ENCODE data around the gene RNGTT. TPM values are rescaled to one million over a fixed set of nuclear protein-coding genes. Genes with fewer than 3 reads are reported as not detected.

RNGTT gene
- total RNA-seq, 3 donors from 2014 or later, result 9.1 to 30.3 (median 22.6) TPM

DNA sequence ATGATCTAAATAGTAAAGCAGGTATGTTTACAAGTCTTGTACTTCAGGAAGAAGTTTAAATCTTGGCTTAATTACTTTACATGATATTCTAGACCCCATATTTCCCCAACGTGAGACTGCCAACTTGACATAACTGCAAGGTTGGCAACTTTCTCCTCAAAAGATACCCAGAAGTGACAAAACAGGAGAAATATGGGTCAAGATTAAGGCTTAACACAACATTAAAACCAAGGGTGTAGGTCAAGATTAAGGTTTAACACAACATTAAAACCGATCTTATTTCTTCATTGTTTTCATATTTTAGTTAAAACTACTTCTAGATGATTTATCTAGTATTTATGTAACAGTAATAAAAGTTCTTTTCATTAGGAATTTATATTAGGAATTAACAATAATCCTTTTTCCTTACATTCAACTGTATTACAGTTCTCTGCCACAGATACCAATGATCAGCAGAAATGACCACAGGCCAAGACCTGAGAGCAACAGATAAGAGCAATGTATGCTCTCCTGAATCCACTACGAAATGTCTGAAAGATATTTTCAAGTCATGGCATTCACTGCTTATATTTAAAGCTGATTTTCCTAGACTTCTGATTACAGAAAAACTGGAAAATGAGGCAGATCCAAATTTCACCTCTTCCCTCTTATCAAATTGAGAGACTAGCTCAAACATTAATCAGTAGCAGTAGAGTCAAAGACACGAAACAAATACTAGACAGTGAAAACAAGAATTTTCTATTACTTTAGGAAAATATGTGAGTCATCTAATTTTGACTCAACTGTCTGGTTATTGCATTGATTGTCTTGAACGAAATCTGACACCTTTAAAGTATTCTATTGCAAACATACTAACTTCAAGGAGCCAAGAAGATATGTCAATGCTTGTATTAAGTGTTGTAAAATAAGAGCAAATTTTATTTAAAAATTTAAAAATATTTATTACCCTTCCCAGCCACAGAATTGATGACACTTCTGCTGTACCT, 72.3 kb downstream of the RNGTT start:
- H3K27ac ChIP-seq, result no peak overlapping the region
- intact Hi-C loops (cut with DNase I; ENCODE audit: low total_unique reads), result no loop called here
- H3K4me3 ChIP-seq, result no peak overlapping the region

GRCh38 chr6:88890394-88890793, 73.0 kb downstream of the RNGTT start:
- H3K36me3 ChIP-seq, result peaks cover 4% of the 10 kb centered on the region
- H3K9me3 ChIP-seq, result no peaks in the 10 kb centered on the region
- H3K27me3 ChIP-seq, result no peaks in the 10 kb centered on the region
- no peak overlapping the region for H3K27ac ChIP-seq
- no peaks in the 10 kb centered on the region for H3K4me1 ChIP-seq
- intact Hi-C loops (cut with DNase I; ENCODE audit: low total_unique reads), result no loop called here
- TF ChIP-seq, protein P1, sequence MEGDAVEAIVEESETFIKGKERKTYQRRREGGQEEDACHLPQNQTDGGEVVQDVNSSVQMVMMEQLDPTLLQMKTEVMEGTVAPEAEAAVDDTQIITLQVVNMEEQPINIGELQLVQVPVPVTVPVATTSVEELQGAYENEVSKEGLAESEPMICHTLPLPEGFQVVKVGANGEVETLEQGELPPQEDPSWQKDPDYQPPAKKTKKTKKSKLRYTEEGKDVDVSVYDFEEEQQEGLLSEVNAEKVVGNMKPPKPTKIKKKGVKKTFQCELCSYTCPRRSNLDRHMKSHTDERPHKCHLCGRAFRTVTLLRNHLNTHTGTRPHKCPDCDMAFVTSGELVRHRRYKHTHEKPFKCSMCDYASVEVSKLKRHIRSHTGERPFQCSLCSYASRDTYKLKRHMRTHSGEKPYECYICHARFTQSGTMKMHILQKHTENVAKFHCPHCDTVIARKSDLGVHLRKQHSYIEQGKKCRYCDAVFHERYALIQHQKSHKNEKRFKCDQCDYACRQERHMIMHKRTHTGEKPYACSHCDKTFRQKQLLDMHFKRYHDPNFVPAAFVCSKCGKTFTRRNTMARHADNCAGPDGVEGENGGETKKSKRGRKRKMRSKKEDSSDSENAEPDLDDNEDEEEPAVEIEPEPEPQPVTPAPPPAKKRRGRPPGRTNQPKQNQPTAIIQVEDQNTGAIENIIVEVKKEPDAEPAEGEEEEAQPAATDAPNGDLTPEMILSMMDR (IDR thresholded peaks at IDR 0.05), result no peak
- no peak for TF ChIP-seq POLR2AphosphoS5 (IDR thresholded peaks at IDR 0.05)
- TF ChIP-seq POLR2A (IDR thresholded peaks at IDR 0.05), result no peak
- no peak overlapping the region for H3K4me3 ChIP-seq
- DNase-seq (ENCODE audit: low spot score in 2 of 2), result no peak

More for the DNA sequence above, 72.3 kb downstream of the RNGTT start:
- peaks cover 4% of the 10 kb centered on the region for H3K36me3 ChIP-seq
- H3K9me3 ChIP-seq, result no peaks in the 10 kb centered on the region
- DNase-seq (ENCODE audit: low spot score in 2 of 2), result no peak
- TF ChIP-seq POLR2A (IDR thresholded peaks at IDR 0.05) (no peak), POLR2AphosphoS5 (IDR thresholded peaks at IDR 0.05) (no peak)
- TF ChIP-seq, protein P1 (IDR thresholded peaks at IDR 0.05), result no peak
- no peaks in the 10 kb centered on the region for H3K4me1 ChIP-seq
- no peaks in the 10 kb centered on the region for H3K27me3 ChIP-seq

GRCh38 chr6:88884361-88884760, 79.1 kb downstream of the RNGTT start:
- no peak for TF ChIP-seq POLR2AphosphoS5 (IDR thresholded peaks at IDR 0.05)
- TF ChIP-seq POLR2A (IDR thresholded peaks at IDR 0.05), result no peak
- TF ChIP-seq, protein P1 (IDR thresholded peaks at IDR 0.05), result no peak

GRCh38 chr6:88882536-88882935, 80.9 kb downstream of the RNGTT start:
- no peaks in the 10 kb centered on the region for H3K4me1 ChIP-seq
- intact Hi-C loops (cut with DNase I; ENCODE audit: low total_unique reads), result no loop called here

More at GRCh38 chr6:88884361-88884760, 79.1 kb downstream of the RNGTT start:
- Histone ChIP-seq H3K36me3 (peaks cover 4% of the 10 kb centered on the region), H3K9me3 (peaks cover 0 to 4% of the 10 kb centered on the region in 2 donors), H3K27me3 (no peaks in the 10 kb centered on the region), H3K4me1 (no peaks in the 10 kb centered on the region), H3K27ac (no peak overlapping the region), H3K4me3 (no peak overlapping the region)
- intact Hi-C loops (cut with DNase I; ENCODE audit: low total_unique reads), result no loop called here
- DNase-seq (ENCODE audit: low spot score in 2 of 2), result no peak

More at GRCh38 chr6:88882536-88882935, 80.9 kb downstream of the RNGTT start:
- TF ChIP-seq, protein P1 (IDR thresholded peaks at IDR 0.05), result no peak
- TF ChIP-seq POLR2AphosphoS5 (IDR thresholded peaks at IDR 0.05) (no peak), POLR2A (IDR thresholded peaks at IDR 0.05) (no peak)
- H3K4me3 ChIP-seq, result no peak overlapping the region
- DNase-seq (ENCODE audit: low spot score in 2 of 2), result no peak
- peaks cover 0 to 4% of the 10 kb centered on the region in 2 donors for H3K9me3 ChIP-seq
- H3K27me3 ChIP-seq, result no peaks in the 10 kb centered on the region
- H3K36me3 ChIP-seq, result peaks cover 3% of the 10 kb centered on the region
- no peak overlapping the region for H3K27ac ChIP-seq
